GM12892 (cell line): ENCODE measurements around the gene IL20RA.
"Not testable (repeated sequence)": the region's sequence is repeated elsewhere in the genome, so short reads cannot be mapped to it uniquely, and the experiment has no call there.

ENCODE experiments used
- DNase-seq: peaks from one replicate; pipeline ENCODE4 v3.0.0; 2011; ENCODE audit not compliant: insufficient read length
- FAIRE-seq: peaks from 2 replicates; lab custom pipeline; 2011; peaks lifted over from hg19 to GRCh38; lab: Jason Lieb, UNC
- POLR2A ChIP-seq: IDR thresholded peaks from 2 replicates; pipeline ENCODE4 v1.6.1; 2011; ENCODE audit warnings: low read depth, low read length, control low read depth
- POLR2AphosphoS5 ChIP-seq: IDR thresholded peaks from 2 replicates; pipeline ENCODE4 v1.6.1; 2011; ENCODE audit warnings: low read depth, low read length, control low read depth
- TAF1 ChIP-seq: IDR thresholded peaks from 2 replicates; pipeline ENCODE4 v1.6.1; 2011; ENCODE audit warnings: low read depth, mild to moderate bottlenecking, control low read depth, low read length, borderline replicate concordance

The IL20RA gene

DNA sequence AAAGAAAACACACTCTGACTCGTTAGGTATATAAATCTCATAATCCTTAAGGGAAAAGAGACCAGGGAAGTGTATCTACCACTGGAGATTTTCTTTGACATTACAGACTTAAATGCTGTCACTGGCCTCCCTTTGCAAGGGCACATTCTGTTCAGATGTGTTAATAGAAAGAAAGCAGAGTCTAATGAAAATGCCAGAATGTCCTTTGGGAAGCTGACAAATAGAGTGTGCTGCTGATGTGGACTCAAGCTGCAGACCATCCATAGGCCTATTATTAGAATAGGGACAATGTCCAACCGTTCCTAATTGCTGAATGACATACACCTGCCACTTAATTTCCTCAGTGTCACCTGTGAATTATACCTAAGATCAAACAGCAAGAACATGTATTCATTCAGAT is 81.5 kb downstream of the IL20RA start:
- DNase-seq, result no peak
- TF ChIP-seq POLR2A (no peak), POLR2AphosphoS5 (no peak), TAF1 (no peak)

DNA sequence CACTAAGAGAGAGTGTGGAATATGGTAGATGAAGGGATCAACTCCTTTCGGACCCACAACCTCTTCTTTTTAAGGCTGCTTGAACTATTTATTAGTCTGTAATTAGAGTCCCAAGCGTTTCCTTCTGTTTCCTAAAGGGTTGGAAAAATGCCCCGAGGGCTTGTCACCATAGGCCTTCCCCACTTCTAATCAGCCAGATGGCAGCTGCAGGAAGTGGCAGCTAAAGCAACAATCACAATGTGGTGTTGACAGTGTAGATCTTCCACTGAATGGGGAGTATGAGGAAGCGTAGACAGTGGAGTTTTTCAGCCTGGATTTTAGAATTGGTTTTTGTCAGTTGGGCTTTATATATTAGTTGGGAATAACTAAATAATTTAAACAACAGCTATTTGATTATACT is 82.1 kb downstream of the IL20RA start:
- FAIRE-seq (no peak), DNase-seq (no peak)
- TF ChIP-seq POLR2A (no peak), POLR2AphosphoS5 (no peak)

More for the DNA sequence above, 81.5 kb downstream of the IL20RA start:
- no peak for FAIRE-seq

DNA sequence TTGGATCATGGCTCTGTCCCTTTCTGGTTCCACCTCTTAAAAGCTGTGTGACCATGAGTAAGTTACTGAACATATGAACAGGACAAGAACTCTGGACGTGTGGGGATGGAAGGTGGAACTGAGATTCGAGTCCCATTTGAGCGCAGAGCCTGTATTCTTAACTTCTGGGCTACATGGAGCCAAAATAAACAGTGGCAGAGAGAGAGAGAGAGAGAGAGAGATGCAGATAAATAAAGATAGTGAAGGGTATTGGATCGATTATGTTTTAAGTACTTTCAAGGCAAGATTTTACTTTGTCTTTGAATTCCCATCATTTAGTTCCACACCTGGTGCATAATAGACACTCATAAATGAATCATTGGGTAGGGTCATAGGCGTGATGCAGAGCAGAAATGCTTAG is 82.9 kb downstream of the IL20RA start:
- TF ChIP-seq POLR2AphosphoS5 (no peak), POLR2A (no peak), TAF1 (no peak)
- no peak for FAIRE-seq
- no peak for DNase-seq

- TF ChIP-seq POLR2A (no peak), POLR2AphosphoS5 (no peak), TAF1 (no peak)
- DNase-seq, result no peak
- no peak for FAIRE-seq
These were observed 84.0 kb downstream of the IL20RA start for GRCh38 chr6:136960781-136961180.

DNA sequence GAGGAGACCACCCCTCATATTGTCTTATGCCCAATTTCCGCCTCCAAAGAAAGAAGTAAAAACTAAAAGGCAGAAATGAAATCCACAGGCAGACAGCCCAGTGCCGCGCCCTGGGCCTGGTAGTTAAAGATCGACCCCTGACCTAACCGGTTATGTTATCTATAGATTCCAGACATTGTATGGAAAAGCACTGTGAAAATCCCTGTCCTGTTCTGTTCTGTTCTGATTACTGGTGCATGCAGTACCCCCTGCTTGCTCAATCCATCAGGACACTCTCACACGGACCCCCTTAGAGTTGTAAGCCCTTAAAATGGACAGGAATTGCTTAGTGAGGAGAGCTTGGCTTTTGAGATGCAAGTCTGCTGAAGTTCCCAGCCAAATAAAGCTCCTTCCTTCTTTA is 84.8 kb downstream of the IL20RA start:
- not testable (repeated sequence) for FAIRE-seq, DNase-seq

- no peak for TF ChIP-seq TAF1
- TF ChIP-seq POLR2AphosphoS5, result no peak
- no peak for TF ChIP-seq POLR2A
- FAIRE-seq (no peak), DNase-seq (no peak)
These were observed 85.3 kb downstream of the IL20RA start for GRCh38 chr6:136959471-136959891.

GRCh38 chr6:136958168-136958567 is 86.6 kb downstream of the IL20RA start:
- DNase-seq, result no peak
- TF ChIP-seq TAF1 (no peak), POLR2A (no peak), POLR2AphosphoS5 (no peak)
- no peak for FAIRE-seq

- DNase-seq (no peak), FAIRE-seq (peak; percentile 51)
- no peak for TF ChIP-seq TAF1
- no peak for TF ChIP-seq POLR2A
These were observed 87.9 kb downstream of the IL20RA start for GRCh38 chr6:136956590-136957544.

GRCh38 chr6:136955123-136955522 is 89.6 kb downstream of the IL20RA start:
- FAIRE-seq, result peak; percentile 21
- no peak for TF ChIP-seq TAF1
- TF ChIP-seq POLR2A, result no peak
- no peak for TF ChIP-seq POLR2AphosphoS5
- no peak for DNase-seq

- no peak for FAIRE-seq
- no peak for DNase-seq
- TF ChIP-seq POLR2AphosphoS5 (no peak), POLR2A (no peak), TAF1 (no peak)
These were observed 92.0 kb downstream of the IL20RA start for GRCh38 chr6:136952714-136953260.

GRCh38 chr6:136950436-136951126 is 94.2 kb downstream of the IL20RA start:
- FAIRE-seq, result no peak
- no peak for TF ChIP-seq POLR2A
- no peak for TF ChIP-seq POLR2AphosphoS5
- TF ChIP-seq TAF1, result no peak
- no peak for DNase-seq
